ENCODE results near the gene PAX8.

- no peak for TF ChIP-seq CTCF (IDR thresholded peaks at IDR 0.05)
- TF ChIP-seq POLR2AphosphoS5 (IDR thresholded peaks at IDR 0.05): no peak
These were observed 111.4 kb downstream of the PAX8 start for GRCh38 chr2:113167115-113167932.
